Heart left ventricle (tissue), 16 donors: ENCODE data around the gene ZMIZ1. TPM values are rescaled to one million over a fixed set of nuclear protein-coding genes. Genes with fewer than 3 reads are reported as not detected.

Experiments
- ATAC-seq, 4 donors: fragments of 200-7000 bp; cut with Tn5 transposase; one replicate each; pipeline ENCODE4 v1.9.1; 2020 to 2022; ENCODE audit warnings: moderate library complexity in 4 of 4, mild to moderate bottlenecking in 3 of 4, moderate number of reproducible peaks in 1 of 4
- DNase-seq, 5 donors: peaks; one replicate each; pipeline ENCODE4 v3.0.0-alpha.2; 2020
- H3K27ac ChIP-seq, 12 donors: fragments of 200-600 bp; sonication (generic) in 4 of 12; one replicate each; pipeline versions ENCODE4 v1.5.0 to v1.8.0; 2016 to 2022; ENCODE audit warnings: mild to moderate bottlenecking in 2 of 12
- H3K27me3 ChIP-seq, 9 donors: fragments of 200-600 bp; sonication (generic) in 2 of 9; one replicate each; pipeline versions ENCODE4 v1.5.1 to v1.8.0; 2016 to 2022; ENCODE audit warnings: mild to moderate bottlenecking in 3 of 9
- H3K36me3 ChIP-seq, 9 donors: fragments of 200-600 bp; sonication (generic) in 2 of 9; one replicate each; pipeline versions ENCODE4 v1.5.0 to v1.8.0; 2018 to 2022; ENCODE audit warnings: mild to moderate bottlenecking in 2 of 9
- H3K4me1 ChIP-seq, 12 donors: fragments of 200-600 bp; sonication (generic) in 4 of 12; one replicate each; pipeline versions ENCODE4 v1.5.0 to v1.8.0; 2016 to 2022; ENCODE audit warnings: mild to moderate bottlenecking in 3 of 12
- H3K4me3 ChIP-seq, 12 donors: fragments of 200-600 bp; sonication (generic) in 4 of 12; one replicate each; pipeline versions ENCODE4 v1.5.0 to v1.8.0; 2017 to 2022; ENCODE audit warnings: mild to moderate bottlenecking in 9 of 12, moderate library complexity in 4 of 12
- H3K9me3 ChIP-seq, 12 donors: fragments of 200-600 bp; sonication (generic) in 4 of 12; one replicate each; pipeline versions ENCODE4 v1.5.0 to v1.8.0; 2016 to 2022; ENCODE audit warnings: mild to moderate bottlenecking in 1 of 12
- POLR2A ChIP-seq, 2 donors: fragments of 450-650 bp; IDR thresholded peaks; one replicate each; pipeline ENCODE4 v1.6.1; 2017; ENCODE audit warnings: antibody characterized with exemption in 2 of 2, mild to moderate bottlenecking in 2 of 2, moderate library complexity in 2 of 2
- WGBS, 4 donors: extraction: QIAGEN DNeasy Blood & Tissue Kit in 2 of 4; methylation state at CpG; one replicate each; pipeline versions ENCODE4 v1.1.5 to v1.1.7; 2013 to 2018; 5-methylcytosine and 5-hydroxymethylcytosine counted together
- intact Hi-C, 10 donors: fragments of 100-400 bp; cut with DNase I; formaldehyde crosslinking; loops; one replicate each; pipeline versions ENCODE4 v1.11.1 to v1.14.2; 2022
- polyA plus RNA-seq, 2 donors: library from polyadenylated mRNA; stranded (reverse); fragments of 200-250 nt; gene quantifications; one replicate each; pipeline ENCODE4 v1.2.3, GENCODE V29; 2013
- total RNA-seq, 9 donors: library from RNA; depleted of rRNA in 2 of 9; stranded (reverse); fragments of >200 nt in 2 of 9; fragmentation: NEBNext Ultra II Directional in 3 of 9; extraction: Animal tissue kit (Norgen Biotek cat#: 25700) in 3 of 9; gene quantifications; one replicate each; pipeline versions ENCODE4 v1.1.0 to v1.2.4, GENCODE V29; 2016 to 2023
- TF ChIP-seq, protein P1 (sequence below), 12 donors: fragments of 200-600 bp; sonication (generic) in 4 of 12; IDR thresholded peaks; one replicate each; pipeline versions ENCODE4 v1.5.0 to v1.8.0; 2018 to 2022; ENCODE audit warnings: antibody characterized with exemption in 12 of 12, mild to moderate bottlenecking in 5 of 12
- donor health status: ischemic (EF 13 %, LVEDD 7.1; RV severe dilation, severe dysfunction).
- donor health status: healthy with polysubstance abuse.
- donor health status: DM: no; HTN: yes; CAD: no.
- donor health status: DM: no; HTN: no; CAD: no.
- donor health status: ischemic (EF 25% LVEDD 6.9; RV normal size, moderate dysfunction).
- donor health status: ischemic (EF 25% LVEDD 5.7; RV mildly dilated, moderate dysfunction).
- donor health status: healthy.
- donor health status: DM: yes; HTN: yes; CAD: no.
- donor health status: ischemic (EF 35%, LVEDD 5.7; RV mildly dilated, moderate dysfunction).
- donor health status: nonischemic (EF 11% LVEDD 7.7; RV severe dilation, severe dysfunction).
- donor health status: DM: yes; HTN: yes; CAD: no.
- donor health status: PGD.
- donor health status: ischemic (EF 29% LVEDD 5.4; RV normal size, mild dysfunction).
- donor health status: nonischemic (EF 23%, LVEDD 6.1; RV moderate dilation, normal function).

ZMIZ1 gene
- total and polyA plus RNA-seq, 11 donors, result 19.7 to 75.4 (median 49.2) TPM

DNA sequence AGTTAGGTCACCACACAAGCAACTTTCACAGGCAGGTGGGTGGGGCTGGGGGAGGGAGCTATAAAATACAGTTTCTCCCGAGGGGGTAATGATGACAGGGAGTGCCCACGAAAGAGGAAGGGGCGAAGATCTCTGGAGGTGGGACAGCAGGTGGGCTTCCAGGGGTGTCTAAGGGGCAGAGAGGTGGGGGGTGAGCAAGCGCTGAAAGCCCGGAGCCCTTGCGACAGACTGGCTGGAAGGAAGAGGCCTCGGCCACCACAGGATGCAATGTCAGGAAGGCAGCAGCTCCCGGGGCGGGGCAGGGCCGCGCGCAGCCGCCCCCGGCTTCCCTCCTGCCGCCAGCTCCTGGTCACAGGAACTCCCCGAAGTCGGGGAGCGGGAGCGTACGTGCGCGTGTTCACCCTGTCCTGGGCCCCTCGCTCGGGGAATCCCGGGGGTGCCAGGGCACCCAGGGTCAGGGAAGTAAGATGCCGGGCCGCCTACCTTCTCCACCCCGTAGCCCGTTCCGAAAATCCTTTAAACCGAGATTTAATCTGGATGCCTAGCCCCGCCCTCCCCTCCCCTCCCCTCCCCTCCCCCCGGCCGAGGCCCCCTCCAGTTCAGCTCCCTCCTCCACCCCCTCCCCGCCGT lies 173.3 kb downstream of the ZMIZ1 start:
- TF ChIP-seq, protein P1, sequence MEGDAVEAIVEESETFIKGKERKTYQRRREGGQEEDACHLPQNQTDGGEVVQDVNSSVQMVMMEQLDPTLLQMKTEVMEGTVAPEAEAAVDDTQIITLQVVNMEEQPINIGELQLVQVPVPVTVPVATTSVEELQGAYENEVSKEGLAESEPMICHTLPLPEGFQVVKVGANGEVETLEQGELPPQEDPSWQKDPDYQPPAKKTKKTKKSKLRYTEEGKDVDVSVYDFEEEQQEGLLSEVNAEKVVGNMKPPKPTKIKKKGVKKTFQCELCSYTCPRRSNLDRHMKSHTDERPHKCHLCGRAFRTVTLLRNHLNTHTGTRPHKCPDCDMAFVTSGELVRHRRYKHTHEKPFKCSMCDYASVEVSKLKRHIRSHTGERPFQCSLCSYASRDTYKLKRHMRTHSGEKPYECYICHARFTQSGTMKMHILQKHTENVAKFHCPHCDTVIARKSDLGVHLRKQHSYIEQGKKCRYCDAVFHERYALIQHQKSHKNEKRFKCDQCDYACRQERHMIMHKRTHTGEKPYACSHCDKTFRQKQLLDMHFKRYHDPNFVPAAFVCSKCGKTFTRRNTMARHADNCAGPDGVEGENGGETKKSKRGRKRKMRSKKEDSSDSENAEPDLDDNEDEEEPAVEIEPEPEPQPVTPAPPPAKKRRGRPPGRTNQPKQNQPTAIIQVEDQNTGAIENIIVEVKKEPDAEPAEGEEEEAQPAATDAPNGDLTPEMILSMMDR (IDR thresholded peaks at IDR 0.05), result no peak
- peak in 1 of 2 donors; percentile 24 for TF ChIP-seq POLR2A (IDR thresholded peaks at IDR 0.05)
- WGBS, 4 donors, result 5 to 10% (median 7%) methylated on average over 10 to 36 of the region's 36 CpGs
- H3K27me3 ChIP-seq, result no peaks in the 10 kb centered on the region
- intact Hi-C loops, result loop anchor here in 2 of 10 donors (2.0 to 5.0 kb wide), 2 partner anchors 19 to 45 kb away; no protein-coding TSS in a partner anchor
- peaks cover 43 to 97% (median 83%) of the 10 kb centered on the region in 12 donors for H3K4me1 ChIP-seq
- peak overlapping the region; percentile 3 to 93 (median 86) for H3K27ac ChIP-seq
- H3K36me3 ChIP-seq, result peaks cover 0 to 2% (median 0%) of the 10 kb centered on the region in 9 donors
- ATAC-seq (peak in 3 of 4 donors; percentile 36 to 68 (median 45)), DNase-seq (peak; percentile 82 to 88 (median 86))
- no peaks in the 10 kb centered on the region for H3K9me3 ChIP-seq
- H3K4me3 ChIP-seq, result peak overlapping the region; percentile 26 to 74 (median 58)

DNA sequence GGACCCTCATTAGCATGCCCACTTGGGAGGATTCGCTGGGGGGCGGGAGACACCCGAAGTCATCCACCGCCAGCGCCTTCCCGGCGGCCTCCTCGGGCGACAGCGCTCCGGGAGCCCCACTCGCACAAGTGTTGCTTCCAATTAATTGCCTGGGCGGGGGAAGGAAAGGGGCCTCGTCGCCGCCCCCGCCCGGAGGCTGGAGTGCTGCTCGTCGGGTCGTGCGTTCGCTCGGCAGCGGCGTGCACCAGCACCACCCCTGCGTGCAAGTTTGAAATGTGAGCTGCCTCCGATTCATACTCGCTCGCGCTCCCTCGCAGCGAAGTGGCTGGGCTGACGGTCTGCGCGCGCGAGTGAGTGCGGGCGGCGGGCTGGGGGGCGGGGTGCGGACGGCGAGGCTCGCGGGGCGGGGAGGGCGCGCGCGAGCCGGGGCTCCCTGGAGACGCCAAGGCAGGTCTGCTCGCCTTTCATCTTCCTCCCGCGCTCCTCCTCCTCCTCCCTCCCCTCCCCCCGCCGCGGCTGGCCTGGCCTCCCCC lies 173.9 kb downstream of the ZMIZ1 start:
- Histone ChIP-seq H3K36me3 (no peaks in the 10 kb centered on the region), H3K9me3 (no peaks in the 10 kb centered on the region), H3K27ac (peak overlapping the region; percentile 3 to 93 (median 86)), H3K4me3 (peak overlapping the region; percentile 26 to 74 (median 58)), H3K4me1 (peaks cover 44 to 97% (median 83%) of the 10 kb centered on the region in 12 donors), H3K27me3 (no peaks in the 10 kb centered on the region)
- intact Hi-C loops, result loop anchor here in 1 of 10 donors (2.0 to 5.0 kb wide), 2 partner anchors 20 to 45 kb away; no protein-coding TSS in a partner anchor
- TF ChIP-seq, protein P1 (IDR thresholded peaks at IDR 0.05), result no peak
- TF ChIP-seq POLR2A (IDR thresholded peaks at IDR 0.05), result no peak
- DNase-seq (peak; percentile 70 to 82 (median 75)), ATAC-seq (peak in 3 of 4 donors; percentile 12 to 32 (median 14))
- 0 to 1% (median 1%) methylated on average over 11 to 60 of the region's 60 CpGs for whole genome bisulfite sequencing, 4 donors

DNA sequence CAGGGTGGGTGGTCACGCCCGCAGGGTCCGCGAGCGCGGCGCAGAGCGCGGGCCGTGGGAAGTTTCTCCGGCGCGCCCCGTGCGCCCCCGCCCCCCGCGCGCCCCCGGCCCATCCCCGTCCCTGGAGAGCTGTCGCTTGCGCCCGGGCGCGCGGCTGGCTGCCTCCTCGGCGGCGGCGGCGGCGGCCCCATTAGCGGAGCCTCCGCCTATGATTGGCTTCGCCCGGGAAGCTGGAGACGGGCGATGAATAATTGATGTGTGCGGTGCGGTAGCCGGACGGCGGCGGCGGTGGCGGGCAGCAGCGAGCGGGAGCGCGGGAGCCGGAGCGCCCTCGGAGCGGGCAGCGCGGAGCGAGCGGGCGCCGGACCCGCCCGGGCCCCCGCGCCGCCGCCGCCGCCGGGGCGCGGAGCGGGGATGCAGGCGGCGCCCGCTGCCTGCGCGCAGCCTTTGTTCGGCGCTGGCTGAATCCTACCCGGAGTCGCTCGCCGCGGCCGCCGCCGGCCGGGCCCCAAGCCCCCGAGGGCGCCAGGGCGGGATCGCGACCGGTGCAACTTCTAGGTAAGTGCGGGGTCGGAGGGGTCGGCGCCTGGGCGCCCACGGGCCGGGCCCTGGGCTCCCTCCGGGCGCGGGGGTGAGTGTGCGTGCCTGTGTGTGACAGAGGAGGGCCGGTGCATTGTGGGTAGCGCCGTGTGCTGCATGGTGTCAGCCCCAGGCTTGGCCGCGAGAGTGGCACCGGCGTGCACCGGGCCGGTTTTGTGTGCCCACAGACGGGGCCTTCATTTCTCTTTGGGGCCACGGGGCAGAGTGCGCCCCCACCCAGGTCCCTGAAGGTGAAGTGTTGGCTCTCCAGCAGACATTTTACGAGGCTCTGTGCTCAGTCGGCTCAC lies 174.7 kb downstream of the ZMIZ1 start:
- ATAC-seq, result peak in 3 of 4 donors; percentile 21 to 34 (median 32)

More for the DNA sequence above, 174.7 kb downstream of the ZMIZ1 start:
- Histone ChIP-seq H3K9me3 (no peaks in the 10 kb centered on the region), H3K27me3 (no peaks in the 10 kb centered on the region), H3K4me3 (peak overlapping the region; percentile 26 to 74 (median 58)), H3K4me1 (peaks cover 44 to 97% (median 83%) of the 10 kb centered on the region in 12 donors), H3K27ac (peak overlapping the region; percentile 3 to 93 (median 86)), H3K36me3 (no peaks in the 10 kb centered on the region)
- intact Hi-C loops, result loop anchor here in 1 of 10 donors (2.0 to 5.0 kb wide), 2 partner anchors 21 to 44 kb away; no protein-coding TSS in a partner anchor
- peak; percentile 66 to 82 (median 68) for DNase-seq
- TF ChIP-seq, protein P1 (IDR thresholded peaks at IDR 0.05), result no peak
- peak in 1 of 2 donors; percentile 20 for TF ChIP-seq POLR2A (IDR thresholded peaks at IDR 0.05)
- 0 to 11% (median 3%) methylated on average over 34 to 120 of the region's 120 CpGs for WGBS, 4 donors
